HG02588 (cell line): Measurements from ENCODE around the gene FBXO4.
"Not testable (repeated sequence)": the region's sequence is repeated elsewhere in the genome, so short reads cannot be mapped to it uniquely, and the experiment has no call there.

Experiments
- ATAC-seq: cut with Tn5 transposase; IDR thresholded peaks from one replicate; pipeline ENCODE4 v1.9.1; 2021; ENCODE audit warnings: mild to moderate bottlenecking, moderate library complexity; ENCODE audit not compliant: unreplicated experiment

Gene FBXO4

DNA sequence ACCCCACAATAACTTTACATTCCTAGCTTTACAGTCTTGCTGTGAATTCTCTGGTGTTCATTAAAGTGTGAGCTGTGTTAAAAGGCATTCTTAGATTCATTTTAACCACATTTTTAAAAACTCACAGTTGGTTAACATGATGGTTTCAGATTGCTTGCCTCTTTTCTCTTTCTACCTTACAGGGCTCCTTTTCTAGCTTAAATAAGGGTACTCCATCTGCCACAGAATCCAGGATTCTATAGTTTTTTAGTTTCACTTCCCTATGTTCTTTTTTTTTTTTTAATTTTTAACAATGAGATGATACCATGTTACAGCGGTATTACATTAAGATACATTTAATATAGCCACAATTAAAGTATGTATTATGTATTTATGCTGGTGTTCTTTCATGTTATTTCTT is 3.9 kb upstream of the FBXO4 start:
- ATAC-seq: no peak

DNA sequence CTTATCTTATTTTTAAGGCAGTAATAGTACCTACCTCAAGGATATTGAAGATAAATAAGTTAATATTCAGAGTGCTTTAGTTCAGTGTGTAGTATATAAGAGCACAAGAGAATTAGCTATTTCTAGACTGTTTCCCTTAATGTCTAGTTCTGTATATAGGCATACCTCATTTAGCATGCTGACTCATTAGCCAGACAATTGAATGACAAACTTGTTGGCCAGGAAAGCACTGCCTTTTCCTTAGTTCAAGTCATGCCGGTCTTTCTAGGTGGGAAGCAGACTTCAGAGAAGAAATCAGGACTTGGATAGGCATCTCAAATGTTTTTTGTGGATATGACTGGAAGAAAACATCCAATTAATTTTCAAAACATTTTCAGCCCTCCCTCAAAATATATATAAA is 3.2 kb upstream of the FBXO4 start:
- no peak for ATAC-seq

GRCh38 chr5:41924526-41924871 is 582 bp upstream of the FBXO4 start:
- no peak for ATAC-seq

DNA sequence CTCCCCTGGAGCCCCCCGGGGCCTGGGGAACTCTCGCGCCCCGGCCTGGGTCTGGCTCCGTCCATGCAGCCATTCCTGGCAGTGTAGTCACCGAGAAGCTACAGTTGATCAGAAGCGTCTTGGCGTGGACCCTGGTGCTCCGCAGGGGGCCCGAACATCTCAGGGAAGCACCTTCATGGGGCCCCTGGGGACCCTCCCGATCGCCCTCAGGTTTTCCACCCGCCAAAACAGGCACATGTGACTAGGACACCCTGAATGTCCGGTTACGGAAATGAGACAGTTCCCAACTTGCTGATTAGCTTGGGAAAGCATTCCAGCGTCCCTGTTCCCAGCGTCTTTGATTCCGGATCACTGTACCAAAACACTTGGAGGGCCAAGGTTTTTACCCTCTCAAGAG is 472 bp downstream of the FBXO4 start:
- no peak for ATAC-seq

- no peak for ATAC-seq
Measured at GRCh38 chr5:41927604-41928003, 2.5 kb downstream of the FBXO4 start.

GRCh38 chr5:41929035-41929434 is 4.0 kb downstream of the FBXO4 start:
- no peak for ATAC-seq

DNA sequence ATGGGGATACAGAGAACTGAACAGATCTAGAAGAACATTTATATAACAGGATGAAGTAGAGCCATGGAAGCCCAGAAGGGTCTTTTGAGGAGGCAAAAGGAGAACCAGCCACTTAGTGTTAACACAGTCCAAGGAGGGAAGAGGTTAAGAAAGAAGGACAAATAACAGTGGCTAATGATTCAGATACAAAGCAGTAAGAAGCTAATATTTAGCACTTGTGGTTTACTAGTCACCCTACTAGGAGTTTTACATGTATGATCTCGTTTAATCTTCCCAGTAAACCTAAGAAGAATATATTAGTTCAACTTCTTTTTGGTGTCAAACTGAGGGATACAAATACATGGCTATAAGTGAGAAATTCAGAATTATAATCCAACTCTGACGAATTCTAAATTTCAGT is 7.7 kb downstream of the FBXO4 start:
- no peak for ATAC-seq

GRCh38 chr5:41935544-41935943 is 10.5 kb downstream of the FBXO4 start:
- ATAC-seq: no peak

GRCh38 chr5:41940641-41941040 is 15.6 kb downstream of the FBXO4 start:
- ATAC-seq: no peak

DNA sequence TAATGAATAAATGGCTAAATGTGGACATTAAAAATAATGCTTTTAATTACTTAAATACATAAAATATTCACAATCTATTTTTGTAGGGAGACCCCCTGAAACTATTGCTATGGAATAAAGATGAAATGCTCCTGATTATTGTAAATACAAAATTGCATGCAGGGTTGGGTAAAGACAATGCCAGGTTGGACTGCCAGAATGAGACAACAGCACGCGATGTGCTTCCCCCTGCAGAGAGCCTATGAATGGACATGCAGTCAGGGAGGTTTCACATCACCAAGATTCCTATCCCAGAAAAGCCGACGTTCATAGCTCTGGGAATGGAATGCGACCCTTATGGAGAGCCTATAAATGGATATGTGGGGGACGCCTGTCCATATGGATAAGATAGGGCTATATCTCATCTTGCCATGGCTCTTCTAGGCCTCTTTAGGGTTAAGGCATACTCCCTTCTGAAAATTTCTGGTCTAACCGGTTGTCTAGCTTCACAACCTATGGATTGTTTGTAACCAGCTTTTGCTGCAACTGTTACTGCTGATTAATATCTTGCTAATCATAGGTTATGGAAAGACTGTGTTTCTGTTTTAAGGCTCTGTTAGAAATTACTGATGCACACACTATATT is 20.4 kb downstream of the FBXO4 start:
- ATAC-seq: not testable (repeated sequence)

- no peak for ATAC-seq
Measured at GRCh38 chr5:41951224-41951623, 26.1 kb downstream of the FBXO4 start.

GRCh38 chr5:41954286-41954685 is 29.2 kb downstream of the FBXO4 start:
- ATAC-seq: no peak

GRCh38 chr5:41955432-41956024 is 30.4 kb downstream of the FBXO4 start:
- no peak for ATAC-seq

GRCh38 chr5:41956943-41957342 is 31.9 kb downstream of the FBXO4 start:
- no peak for ATAC-seq

- ATAC-seq: no peak
Measured at GRCh38 chr5:41960481-41960880, 35.4 kb downstream of the FBXO4 start.

- ATAC-seq: no peak
Measured at GRCh38 chr5:41961736-41962135, 36.7 kb downstream of the FBXO4 start.

DNA sequence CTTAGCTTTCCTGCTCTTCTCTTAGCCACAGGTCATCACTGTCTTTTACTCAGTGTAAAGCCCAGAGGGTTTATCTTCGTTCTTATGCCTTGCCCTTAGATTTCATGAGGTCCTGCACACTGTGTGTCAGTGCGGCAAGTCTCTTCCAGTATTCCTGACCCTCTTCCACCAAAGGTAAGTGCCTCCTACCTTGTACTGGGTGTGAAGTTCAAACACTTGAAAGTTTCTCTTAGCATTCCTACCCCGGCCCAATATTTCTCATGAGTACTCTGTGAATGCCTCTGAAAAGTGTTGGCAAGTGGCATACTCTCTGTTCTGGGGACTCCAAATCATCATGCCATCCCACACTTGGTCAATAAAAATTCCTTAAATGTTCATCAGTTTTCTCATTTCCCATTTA is 37.4 kb downstream of the FBXO4 start:
- no peak for ATAC-seq

GRCh38 chr5:41966401-41967105 is 41.5 kb downstream of the FBXO4 start:
- no peak for ATAC-seq

DNA sequence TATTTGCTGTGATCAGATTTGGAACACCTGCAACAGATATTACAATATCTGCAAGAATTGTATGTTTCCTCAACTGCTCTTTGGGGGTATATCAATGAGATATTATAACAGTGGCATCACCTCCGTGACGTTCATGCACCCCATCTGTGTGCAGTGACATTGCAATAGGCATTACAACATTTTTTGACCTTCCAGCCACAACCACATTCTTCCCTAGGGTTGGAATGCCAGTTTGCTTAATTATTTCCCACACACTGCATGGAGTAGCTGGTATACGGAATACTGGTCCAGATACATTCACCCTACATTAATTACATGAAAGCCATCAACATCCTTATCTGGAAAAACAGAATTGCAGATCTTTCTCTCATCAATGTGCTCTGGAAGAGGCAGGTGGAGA is 42.3 kb downstream of the FBXO4 start:
- ATAC-seq: no peak

- no peak for ATAC-seq
Measured at GRCh38 chr5:41968153-41968723, 43.2 kb downstream of the FBXO4 start.

GRCh38 chr5:41973087-41973486 is 48.0 kb downstream of the FBXO4 start:
- ATAC-seq: no peak

DNA sequence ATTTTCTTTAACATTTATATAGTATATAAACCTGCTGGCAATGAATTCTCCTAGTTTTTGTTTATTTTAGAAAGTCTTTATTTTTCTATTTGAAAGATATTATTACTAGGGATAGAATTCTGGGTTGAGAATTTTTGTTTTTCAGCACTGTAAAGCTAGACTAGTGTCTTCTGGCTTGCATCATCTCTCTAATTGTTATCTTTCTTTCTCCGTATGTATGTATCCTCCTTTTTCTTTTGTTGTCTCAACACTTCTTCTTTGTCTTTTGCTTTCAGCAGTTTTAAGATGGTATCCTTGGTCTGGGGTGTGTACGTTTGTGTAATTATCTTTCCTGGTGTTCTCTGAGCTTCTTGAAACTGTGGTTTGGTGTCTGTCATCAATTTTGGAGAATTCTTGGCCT is 48.8 kb downstream of the FBXO4 start:
- ATAC-seq: no peak
